HG02973 (cell line): ENCODE measurements around the gene CCNF.

Experiments used
- ATAC-seq: cut with Tn5 transposase; IDR thresholded peaks from one replicate; pipeline ENCODE4 v1.9.1; 2021; ENCODE audit warnings: moderate library complexity; ENCODE audit not compliant: unreplicated experiment

The CCNF gene

GRCh38 chr16:2483939-2484897, 55.0 kb downstream of the CCNF start:
- ATAC-seq, result no peak

- no peak for ATAC-seq
These were observed 55.8 kb downstream of the CCNF start for GRCh38 chr16:2484898-2485508.

GRCh38 chr16:2485811-2486507, 56.7 kb downstream of the CCNF start:
- no peak for ATAC-seq

- ATAC-seq, result no peak
These were observed 57.6 kb downstream of the CCNF start for GRCh38 chr16:2486645-2487516.

GRCh38 chr16:2487517-2487842, 58.2 kb downstream of the CCNF start:
- no peak for ATAC-seq

- no peak for ATAC-seq
These were observed 58.8 kb downstream of the CCNF start for GRCh38 chr16:2487903-2488531.

GRCh38 chr16:2489581-2489980, 60.3 kb downstream of the CCNF start:
- no peak for ATAC-seq

GRCh38 chr16:2490190-2491105, 61.2 kb downstream of the CCNF start:
- ATAC-seq, result no peak

GRCh38 chr16:2492292-2492691, 63.0 kb downstream of the CCNF start:
- ATAC-seq, result no peak

- ATAC-seq, result no peak
These were observed 64.4 kb downstream of the CCNF start for GRCh38 chr16:2493605-2494004.

- ATAC-seq, result no peak
These were observed 65.4 kb downstream of the CCNF start for GRCh38 chr16:2494616-2495015.

GRCh38 chr16:2495041-2495440, 65.8 kb downstream of the CCNF start:
- no peak for ATAC-seq

- ATAC-seq, result no peak
These were observed 67.2 kb downstream of the CCNF start for GRCh38 chr16:2496223-2497115.

- no peak for ATAC-seq
These were observed 67.9 kb downstream of the CCNF start for GRCh38 chr16:2497116-2497630.

GRCh38 chr16:2497695-2498484, 68.6 kb downstream of the CCNF start:
- no peak for ATAC-seq

- no peak for ATAC-seq
These were observed 69.4 kb downstream of the CCNF start for GRCh38 chr16:2498531-2499253.

GRCh38 chr16:2499454-2499853, 70.2 kb downstream of the CCNF start:
- no peak for ATAC-seq
